22Rv1 (cell line): Measurements from ENCODE around the gene STAP2.

Source experiments
- H3K27ac ChIP-seq: fragments of 450-650 bp; 2 replicates; pipeline ENCODE4 v1.5.1; 2017
- ZFX ChIP-seq: fragments of 450-650 bp; IDR thresholded peaks from 2 replicates; pipeline ENCODE4 v1.6.1; 2017; ENCODE audit warnings: antibody characterized with exemption, borderline replicate concordance
- TF ChIP-seq, protein P1 (sequence below): fragments of 450-650 bp; IDR thresholded peaks from 2 replicates; pipeline ENCODE4 v1.5.1; 2017; ENCODE audit warnings: mild to moderate bottlenecking

Gene STAP2

GRCh38 chr19:4359627-4360000, 21.0 kb upstream of the STAP2 start:
- peak overlapping the region; percentile 32; the same call in 1 of the 2 replicates for H3K27ac ChIP-seq
- TF ChIP-seq, protein P1, sequence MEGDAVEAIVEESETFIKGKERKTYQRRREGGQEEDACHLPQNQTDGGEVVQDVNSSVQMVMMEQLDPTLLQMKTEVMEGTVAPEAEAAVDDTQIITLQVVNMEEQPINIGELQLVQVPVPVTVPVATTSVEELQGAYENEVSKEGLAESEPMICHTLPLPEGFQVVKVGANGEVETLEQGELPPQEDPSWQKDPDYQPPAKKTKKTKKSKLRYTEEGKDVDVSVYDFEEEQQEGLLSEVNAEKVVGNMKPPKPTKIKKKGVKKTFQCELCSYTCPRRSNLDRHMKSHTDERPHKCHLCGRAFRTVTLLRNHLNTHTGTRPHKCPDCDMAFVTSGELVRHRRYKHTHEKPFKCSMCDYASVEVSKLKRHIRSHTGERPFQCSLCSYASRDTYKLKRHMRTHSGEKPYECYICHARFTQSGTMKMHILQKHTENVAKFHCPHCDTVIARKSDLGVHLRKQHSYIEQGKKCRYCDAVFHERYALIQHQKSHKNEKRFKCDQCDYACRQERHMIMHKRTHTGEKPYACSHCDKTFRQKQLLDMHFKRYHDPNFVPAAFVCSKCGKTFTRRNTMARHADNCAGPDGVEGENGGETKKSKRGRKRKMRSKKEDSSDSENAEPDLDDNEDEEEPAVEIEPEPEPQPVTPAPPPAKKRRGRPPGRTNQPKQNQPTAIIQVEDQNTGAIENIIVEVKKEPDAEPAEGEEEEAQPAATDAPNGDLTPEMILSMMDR, result no peak
- no peak for TF ChIP-seq ZFX

GRCh38 chr19:4358709-4359626, 20.3 kb upstream of the STAP2 start:
- TF ChIP-seq ZFX, result no peak
- TF ChIP-seq, protein P1, result no peak
- H3K27ac ChIP-seq, result no peak overlapping the region; the same call in 1 of the 2 replicates

GRCh38 chr19:4357921-4358326, 19.3 kb upstream of the STAP2 start:
- no peak overlapping the region for H3K27ac ChIP-seq
- TF ChIP-seq, protein P1, result no peak
- TF ChIP-seq ZFX, result no peak

GRCh38 chr19:4357095-4357797, 18.6 kb upstream of the STAP2 start:
- TF ChIP-seq, protein P1, result no peak
- TF ChIP-seq ZFX, result no peak
- no peak overlapping the region for H3K27ac ChIP-seq

DNA sequence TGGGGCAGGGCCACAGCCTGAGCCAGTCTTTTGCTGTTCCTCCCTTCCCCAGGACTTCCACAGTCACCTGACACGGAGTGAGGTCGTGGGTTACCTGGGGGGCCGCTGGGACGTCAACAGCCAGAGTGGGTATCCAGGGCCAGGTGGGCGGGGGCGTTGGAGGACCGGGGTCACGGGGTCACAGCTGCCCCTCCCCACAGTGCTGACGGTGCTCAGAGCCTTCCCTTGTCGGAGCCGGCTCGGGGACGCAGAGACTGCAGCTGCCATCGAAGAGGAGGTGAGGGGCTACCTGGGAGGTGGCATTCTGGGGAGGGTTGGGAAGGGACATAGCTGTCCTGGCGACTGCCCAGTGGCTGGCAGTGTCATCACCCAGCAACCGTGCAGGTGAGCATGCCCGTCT, 16.3 kb upstream of the STAP2 start:
- H3K27ac ChIP-seq, result no peak overlapping the region
- TF ChIP-seq, protein P1, result no peak
- no peak for TF ChIP-seq ZFX

DNA sequence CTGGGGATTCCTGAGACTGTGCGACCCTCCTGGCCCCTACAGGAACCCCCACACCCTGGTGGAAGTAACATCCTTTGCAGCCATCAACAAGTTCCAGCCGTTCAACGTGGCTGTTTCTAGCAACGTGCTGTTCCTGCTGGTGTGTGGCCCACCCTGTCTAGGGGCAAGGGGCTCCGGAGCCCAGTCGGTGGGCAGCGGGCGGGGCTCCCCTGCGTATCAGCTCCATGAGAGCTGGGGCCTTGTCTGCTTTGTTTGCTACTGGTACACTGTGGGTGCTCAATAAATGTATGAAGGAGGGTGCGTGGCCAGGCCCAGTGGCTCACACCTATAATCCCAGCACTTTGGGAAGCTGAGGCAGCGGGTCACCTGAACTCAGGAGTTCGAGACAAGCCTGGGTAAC, 15.7 kb upstream of the STAP2 start:
- no peak for TF ChIP-seq ZFX
- TF ChIP-seq, protein P1, result no peak
- H3K27ac ChIP-seq, result no peak overlapping the region

- TF ChIP-seq, protein P1, result peak; percentile 89
- no peak for TF ChIP-seq ZFX
- no peak overlapping the region for H3K27ac ChIP-seq
These were observed 14.1 kb upstream of the STAP2 start for GRCh38 chr19:4352701-4353121.
